ENCODE measurements around the gene LSR. TPM values are rescaled to one million over a fixed set of nuclear protein-coding genes. Genes with fewer than 3 reads are reported as not detected.

LSR gene
- total RNA-seq, 1 experiment from 2014 or later: 0.63 TPM

DNA sequence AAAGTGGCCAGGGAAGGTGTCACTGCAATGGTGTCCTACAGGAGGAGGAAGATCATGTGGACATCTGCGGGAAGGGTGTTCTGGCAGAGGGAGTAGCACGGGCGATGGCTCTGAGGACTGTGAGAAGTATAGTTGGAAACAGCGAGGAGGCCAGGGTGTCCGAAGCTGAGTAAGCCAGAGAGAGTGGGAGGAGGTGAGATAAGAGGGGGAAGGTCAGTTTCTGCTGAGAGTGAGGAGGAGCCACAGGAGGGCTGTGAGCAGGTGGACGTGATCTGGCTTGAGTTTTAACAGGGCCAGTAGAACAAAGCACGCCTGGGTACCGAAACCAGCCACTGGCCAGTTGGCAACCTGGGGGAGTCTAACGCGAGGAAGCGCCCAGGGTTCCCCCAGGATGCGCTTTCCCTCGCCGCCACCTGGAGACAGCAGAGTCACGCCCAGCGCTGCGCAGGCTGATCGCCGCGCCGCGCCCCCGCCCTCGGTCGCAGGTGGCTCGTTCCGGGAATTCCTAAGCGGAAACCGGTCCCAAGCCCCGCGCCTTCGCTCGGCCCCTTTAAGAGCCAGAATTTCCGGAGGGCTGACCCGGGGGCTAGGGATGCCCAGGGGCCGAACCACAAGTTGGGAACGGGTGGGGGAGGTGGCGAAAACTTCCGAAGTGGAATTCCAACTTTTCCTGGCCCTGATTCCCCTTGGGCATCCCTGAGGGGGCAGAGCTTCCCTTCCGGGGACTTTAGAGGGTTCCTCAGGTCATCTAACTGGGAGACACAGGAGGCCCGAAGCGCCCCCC is 1.1 kb upstream of the LSR start:
- H3K79me2 ChIP-seq (ENCODE audit: low read length): no peaks in the 10 kb centered on the region
- no peak overlapping the region for H3K9ac ChIP-seq (ENCODE audit: low read length)
- no peak for DNase-seq
- H3K4me2 ChIP-seq (ENCODE audit: low read depth, low read length, poor library complexity, severe bottlenecking): peak overlapping the region; percentile 38
- H3K9me2 ChIP-seq (replicated peaks; ENCODE audit: insufficient read depth, low read length): no peaks in the 10 kb centered on the region
- H3K27ac ChIP-seq (ENCODE audit: low read length): no peak overlapping the region
- no peaks in the 10 kb centered on the region; the same call in 1 of the 2 replicates for H3K4me1 ChIP-seq (ENCODE audit: low read length)
- no peaks in the 10 kb centered on the region for H3K27me3 ChIP-seq (ENCODE audit: low read length)
- no peak overlapping the region for H3K4me3 ChIP-seq (ENCODE audit: low read length)
- no peaks in the 10 kb centered on the region for H3K36me3 ChIP-seq (ENCODE audit: insufficient read depth, low read length)
- no peaks in the 10 kb centered on the region for H4K20me1 ChIP-seq (ENCODE audit: insufficient read depth, low read depth, low read length)
- H2AFZ ChIP-seq (ENCODE audit: low read length): no peak overlapping the region
- H3K9me3 ChIP-seq (ENCODE audit: low read length): no peaks in the 10 kb centered on the region

DNA sequence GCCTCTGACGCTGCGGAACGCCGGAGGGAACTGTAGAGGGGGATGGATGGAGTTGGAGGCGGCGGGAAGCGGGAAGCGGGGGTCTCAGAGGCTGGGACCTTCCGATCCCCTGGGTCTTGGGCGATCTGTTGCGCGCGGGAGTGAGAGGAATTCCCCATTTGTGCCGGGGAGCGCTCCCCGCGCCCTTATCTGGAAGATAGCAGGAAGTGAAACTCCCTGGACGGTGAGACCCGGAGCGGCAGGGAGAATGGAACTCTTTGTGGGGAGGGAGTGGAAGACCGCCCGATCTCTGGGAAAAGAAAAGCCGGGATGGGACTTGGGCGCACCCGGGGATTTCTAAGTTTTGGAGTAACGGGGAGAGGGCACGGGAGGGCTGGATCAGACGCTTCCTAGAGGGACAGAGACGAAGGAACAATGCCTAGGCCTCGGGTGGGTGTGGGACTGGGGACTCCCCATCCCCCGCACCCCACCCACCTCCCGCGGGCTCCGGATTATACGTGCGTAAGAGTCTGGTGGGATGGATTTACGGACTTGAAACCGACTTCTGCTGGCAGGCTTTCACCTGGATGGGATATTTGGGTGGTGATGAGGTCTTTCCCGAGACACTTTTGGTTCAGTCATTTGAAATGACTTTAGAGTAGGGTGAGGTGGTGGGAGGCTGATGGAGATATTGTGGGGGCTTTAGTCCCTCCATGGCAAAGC is 495 bp downstream of the LSR start:
- Histone ChIP-seq H3K79me2 (ENCODE audit: low read length) (no peaks in the 10 kb centered on the region), H3K9me3 (ENCODE audit: low read length) (no peaks in the 10 kb centered on the region), H3K9ac (ENCODE audit: low read length) (no peak overlapping the region), H3K9me2 (replicated peaks; ENCODE audit: insufficient read depth, low read length) (no peaks in the 10 kb centered on the region), H3K4me2 (ENCODE audit: low read depth, low read length, poor library complexity, severe bottlenecking) (no peak overlapping the region), H3K4me1 (ENCODE audit: low read length) (no peaks in the 10 kb centered on the region; the same call in 1 of the 2 replicates), H2AFZ (ENCODE audit: low read length) (no peak overlapping the region), H3K27me3 (ENCODE audit: low read length) (no peaks in the 10 kb centered on the region), H3K4me3 (ENCODE audit: low read length) (no peak overlapping the region), H3K36me3 (ENCODE audit: insufficient read depth, low read length) (no peaks in the 10 kb centered on the region), H3K27ac (ENCODE audit: low read length) (no peak overlapping the region), H4K20me1 (ENCODE audit: insufficient read depth, low read depth, low read length) (no peaks in the 10 kb centered on the region)
- no peak for DNase-seq

DNA sequence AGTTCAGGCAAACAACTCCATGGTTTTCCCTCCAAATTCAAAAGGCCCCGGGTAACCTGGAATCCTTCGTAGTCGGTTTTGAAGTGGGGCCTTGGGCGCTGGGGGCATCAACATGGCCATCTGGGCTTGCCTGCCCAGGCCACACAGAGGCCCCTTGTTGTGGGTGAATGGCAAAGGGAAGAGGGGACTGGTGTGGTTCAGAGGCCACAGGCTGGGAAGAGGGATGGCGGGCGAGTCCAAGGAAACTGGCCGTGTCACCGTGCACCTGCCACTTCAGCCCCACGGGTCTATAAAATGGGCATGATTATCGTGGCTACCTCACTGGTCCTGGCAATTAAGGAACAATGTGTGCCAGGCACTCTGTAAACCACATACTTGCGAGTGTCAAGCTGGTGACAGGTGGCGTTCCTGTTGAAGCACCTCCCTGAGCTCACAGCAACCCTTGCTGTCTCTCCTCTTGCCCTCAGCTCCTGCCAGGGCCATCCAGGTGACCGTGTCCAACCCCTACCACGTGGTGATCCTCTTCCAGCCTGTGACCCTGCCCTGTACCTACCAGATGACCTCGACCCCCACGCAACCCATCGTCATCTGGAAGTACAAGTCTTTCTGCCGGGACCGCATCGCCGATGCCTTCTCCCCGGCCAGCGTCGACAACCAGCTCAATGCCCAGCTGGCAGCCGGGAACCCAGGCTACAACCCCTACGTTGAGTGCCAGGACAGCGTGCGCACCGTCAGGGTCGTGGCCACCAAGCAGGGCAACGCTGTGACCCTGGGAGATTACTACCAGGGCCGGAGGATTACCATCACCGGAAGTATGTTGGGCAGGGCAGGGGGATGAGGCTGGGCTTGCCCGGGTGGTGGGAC is 1.3 kb downstream of the LSR start:
- Histone ChIP-seq H3K9me2 (replicated peaks; ENCODE audit: insufficient read depth, low read length) (no peaks in the 10 kb centered on the region), H3K4me3 (ENCODE audit: low read length) (no peak overlapping the region), H3K27me3 (ENCODE audit: low read length) (no peaks in the 10 kb centered on the region), H3K27ac (ENCODE audit: low read length) (no peak overlapping the region), H3K36me3 (ENCODE audit: insufficient read depth, low read length) (no peaks in the 10 kb centered on the region), H3K79me2 (ENCODE audit: low read length) (no peaks in the 10 kb centered on the region), H3K4me1 (ENCODE audit: low read length) (no peaks in the 10 kb centered on the region; the same call in 1 of the 2 replicates), H3K4me2 (ENCODE audit: low read depth, low read length, poor library complexity, severe bottlenecking) (no peak overlapping the region), H3K9ac (ENCODE audit: low read length) (no peak overlapping the region), H2AFZ (ENCODE audit: low read length) (no peak overlapping the region), H3K9me3 (ENCODE audit: low read length) (no peaks in the 10 kb centered on the region), H4K20me1 (ENCODE audit: insufficient read depth, low read depth, low read length) (no peaks in the 10 kb centered on the region)
- DNase-seq: no peak

DNA sequence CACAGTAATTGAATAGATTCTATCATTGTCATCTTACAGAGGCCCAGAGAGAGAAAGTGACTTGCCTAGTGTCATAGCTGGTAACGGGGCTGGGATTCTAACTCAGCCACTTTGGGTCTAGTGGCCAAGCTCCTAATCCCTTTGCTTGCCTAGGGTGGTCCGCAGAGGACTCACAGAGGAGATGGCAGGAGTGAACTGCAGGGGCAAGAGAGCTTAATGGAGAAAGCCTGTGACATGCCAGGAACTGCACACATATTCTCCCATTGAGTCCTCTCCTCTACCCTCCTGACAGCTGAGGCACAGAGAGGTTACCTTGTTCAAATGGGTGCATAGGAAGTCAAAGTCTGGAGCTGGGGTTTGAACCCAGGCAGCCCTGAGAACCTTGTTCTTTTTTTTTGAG is 2.7 kb downstream of the LSR start:
- no peaks in the 10 kb centered on the region for H4K20me1 ChIP-seq (ENCODE audit: insufficient read depth, low read depth, low read length)
- no peaks in the 10 kb centered on the region for H3K9me3 ChIP-seq (ENCODE audit: low read length)
- H3K79me2 ChIP-seq (ENCODE audit: low read length): no peaks in the 10 kb centered on the region
- no peak overlapping the region for H3K9ac ChIP-seq (ENCODE audit: low read length)
- H3K27me3 ChIP-seq (ENCODE audit: low read length): no peaks in the 10 kb centered on the region
- H3K36me3 ChIP-seq (ENCODE audit: insufficient read depth, low read length): no peaks in the 10 kb centered on the region
- H3K27ac ChIP-seq (ENCODE audit: low read length): no peak overlapping the region
- no peak overlapping the region for H3K4me2 ChIP-seq (ENCODE audit: low read depth, low read length, poor library complexity, severe bottlenecking)
- no peak overlapping the region for H2AFZ ChIP-seq (ENCODE audit: low read length)
- DNase-seq: no peak
- H3K4me1 ChIP-seq (ENCODE audit: low read length): no peaks in the 10 kb centered on the region; the same call in 1 of the 2 replicates
- H3K9me2 ChIP-seq (replicated peaks; ENCODE audit: insufficient read depth, low read length): no peaks in the 10 kb centered on the region
- H3K4me3 ChIP-seq (ENCODE audit: low read length): no peak overlapping the region

DNA sequence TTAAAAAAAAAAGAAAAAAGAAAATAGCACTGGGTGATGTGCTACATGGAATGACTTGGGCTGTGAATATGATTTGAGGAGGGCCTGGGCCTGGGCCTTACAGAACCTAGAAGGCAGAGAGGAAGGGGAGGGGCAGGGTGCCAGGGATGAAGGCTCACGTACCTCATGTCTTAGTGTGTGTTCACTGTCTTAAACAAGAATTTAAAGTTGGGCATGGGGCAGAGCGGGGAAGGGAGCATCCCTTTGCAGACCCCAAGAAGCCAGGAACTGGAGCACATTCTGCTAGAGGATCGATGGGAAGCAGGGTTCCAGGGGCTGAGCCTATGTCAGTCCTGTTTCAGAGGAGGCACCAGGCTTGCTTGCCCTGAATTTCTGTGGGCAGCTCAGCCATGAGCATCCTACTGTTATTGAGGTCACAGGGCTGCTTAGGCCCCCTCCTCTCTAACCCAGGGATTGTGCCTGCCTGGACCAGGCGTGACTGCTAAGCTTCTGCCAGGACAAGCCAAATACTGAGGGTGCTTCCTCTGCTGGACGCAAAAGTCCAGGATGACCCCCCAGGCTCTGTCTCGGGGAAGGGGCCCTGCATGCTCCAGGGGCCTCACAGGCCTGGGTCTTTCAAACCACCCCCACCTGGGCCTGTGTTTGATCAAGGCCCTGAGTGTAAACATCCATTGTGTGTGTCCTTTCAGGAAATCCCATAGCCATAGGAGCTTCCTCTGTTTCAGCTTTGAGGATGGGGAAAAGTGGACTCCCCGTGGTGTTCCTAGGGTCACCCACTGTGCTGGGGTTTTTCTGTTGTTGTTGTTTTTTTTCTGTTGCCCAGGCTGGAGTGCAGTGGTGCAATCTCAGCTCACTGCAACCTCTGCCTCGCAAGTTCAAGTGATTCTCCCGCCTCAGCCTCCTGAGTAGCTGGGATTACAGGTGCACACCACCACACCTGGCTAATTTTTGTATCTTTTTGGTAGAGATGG is 4.8 kb downstream of the LSR start:
- Histone ChIP-seq H4K20me1 (ENCODE audit: insufficient read depth, low read depth, low read length) (no peaks in the 10 kb centered on the region), H2AFZ (ENCODE audit: low read length) (no peak overlapping the region), H3K79me2 (ENCODE audit: low read length) (no peaks in the 10 kb centered on the region), H3K9ac (ENCODE audit: low read length) (no peak overlapping the region), H3K9me3 (ENCODE audit: low read length) (no peaks in the 10 kb centered on the region), H3K36me3 (ENCODE audit: insufficient read depth, low read length) (no peaks in the 10 kb centered on the region), H3K4me1 (ENCODE audit: low read length) (no peaks in the 10 kb centered on the region; the same call in 1 of the 2 replicates), H3K27ac (ENCODE audit: low read length) (no peak overlapping the region), H3K9me2 (replicated peaks; ENCODE audit: insufficient read depth, low read length) (no peaks in the 10 kb centered on the region), H3K4me2 (ENCODE audit: low read depth, low read length, poor library complexity, severe bottlenecking) (no peak overlapping the region), H3K27me3 (ENCODE audit: low read length) (no peaks in the 10 kb centered on the region), H3K4me3 (ENCODE audit: low read length) (no peak overlapping the region)
- DNase-seq: no peak

DNA sequence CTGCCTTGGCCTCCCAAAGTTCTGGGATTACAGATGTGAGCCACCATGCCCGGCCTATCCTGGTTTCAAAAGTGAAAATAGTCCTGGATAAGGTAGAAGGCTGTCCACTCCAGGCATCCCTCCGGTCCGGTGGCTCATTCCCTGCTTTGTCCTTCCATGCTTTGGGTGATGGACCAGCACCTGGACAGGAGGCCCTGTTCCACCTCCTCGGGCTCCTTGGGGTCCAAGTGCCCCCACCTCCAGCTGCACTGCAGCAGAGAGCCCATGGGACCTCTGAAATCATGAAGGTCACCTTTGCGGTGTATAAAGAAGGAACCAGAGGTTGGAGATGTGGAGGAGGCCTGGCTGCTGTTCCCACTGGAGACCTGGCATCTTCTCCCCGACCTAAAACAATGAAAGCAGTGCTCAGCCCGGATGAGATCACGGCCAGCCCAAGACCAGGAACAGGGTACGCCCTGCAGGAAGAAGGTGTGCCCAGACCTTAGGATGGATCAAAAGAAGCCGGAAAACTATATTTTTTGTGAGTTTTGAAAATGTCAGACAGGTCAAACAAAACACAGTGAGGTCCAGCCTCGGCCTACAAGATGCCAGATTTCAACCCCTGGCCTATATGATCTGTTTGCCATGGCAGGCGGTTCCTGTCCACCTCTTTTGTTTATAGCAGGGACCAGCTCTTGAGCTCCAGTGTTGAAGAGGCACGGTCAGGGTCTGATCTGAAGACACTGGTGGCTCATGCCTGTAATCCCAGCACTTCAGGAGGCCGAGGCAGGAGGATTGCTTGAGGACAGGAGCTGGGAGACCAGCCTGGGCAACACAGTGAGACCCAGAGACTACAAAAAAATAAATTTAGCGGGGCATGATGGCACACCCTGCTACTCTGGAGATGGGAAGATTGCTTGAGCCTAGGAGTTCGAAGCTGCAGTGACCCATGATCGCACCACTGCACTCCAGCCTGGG is 5.8 kb downstream of the LSR start:
- H3K79me2 ChIP-seq (ENCODE audit: low read length): no peaks in the 10 kb centered on the region
- no peak for DNase-seq

DNA sequence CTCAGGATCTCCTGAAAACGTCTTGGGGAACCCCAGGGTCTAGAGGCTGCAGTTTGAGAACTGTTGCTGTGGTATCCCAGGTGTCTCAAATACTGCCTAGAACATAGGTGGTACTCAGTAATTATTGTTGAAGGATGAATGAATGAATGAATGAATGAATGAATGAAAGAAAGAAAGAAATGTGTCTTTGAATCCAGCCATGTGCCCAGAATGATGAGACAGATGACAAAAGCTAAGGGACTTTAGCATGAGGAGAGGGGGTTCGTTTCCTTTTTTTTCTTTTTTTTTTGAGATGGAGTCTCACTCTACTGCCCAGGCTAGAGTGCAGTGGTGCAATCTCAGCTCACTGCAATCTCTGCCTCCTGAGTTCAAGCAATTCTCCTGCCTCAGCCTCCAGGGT is 7.8 kb downstream of the LSR start:
- H3K27me3 ChIP-seq (ENCODE audit: low read length): no peaks in the 10 kb centered on the region
- no peak overlapping the region for H3K9ac ChIP-seq (ENCODE audit: low read length)
- H3K9me3 ChIP-seq (ENCODE audit: low read length): no peaks in the 10 kb centered on the region
- H2AFZ ChIP-seq (ENCODE audit: low read length): no peak overlapping the region
- no peaks in the 10 kb centered on the region for H3K9me2 ChIP-seq (replicated peaks; ENCODE audit: insufficient read depth, low read length)
- H3K79me2 ChIP-seq (ENCODE audit: low read length): no peaks in the 10 kb centered on the region
- H4K20me1 ChIP-seq (ENCODE audit: insufficient read depth, low read depth, low read length): no peaks in the 10 kb centered on the region
- H3K4me2 ChIP-seq (ENCODE audit: low read depth, low read length, poor library complexity, severe bottlenecking): no peak overlapping the region
- H3K4me1 ChIP-seq (ENCODE audit: low read length): no peaks in the 10 kb centered on the region
- no peak for DNase-seq
- no peak overlapping the region for H3K27ac ChIP-seq (ENCODE audit: low read length)
- H3K36me3 ChIP-seq (ENCODE audit: insufficient read depth, low read length): no peaks in the 10 kb centered on the region
- no peak overlapping the region for H3K4me3 ChIP-seq (ENCODE audit: low read length)

More for the DNA sequence above, 5.8 kb downstream of the LSR start:
- Histone ChIP-seq H3K4me2 (ENCODE audit: low read depth, low read length, poor library complexity, severe bottlenecking) (no peak overlapping the region), H3K4me1 (ENCODE audit: low read length) (no peaks in the 10 kb centered on the region), H3K9me2 (replicated peaks; ENCODE audit: insufficient read depth, low read length) (no peaks in the 10 kb centered on the region), H3K27me3 (ENCODE audit: low read length) (no peaks in the 10 kb centered on the region), H2AFZ (ENCODE audit: low read length) (no peak overlapping the region), H3K4me3 (ENCODE audit: low read length) (no peak overlapping the region), H3K36me3 (ENCODE audit: insufficient read depth, low read length) (no peaks in the 10 kb centered on the region), H4K20me1 (ENCODE audit: insufficient read depth, low read depth, low read length) (no peaks in the 10 kb centered on the region), H3K9ac (ENCODE audit: low read length) (no peak overlapping the region), H3K27ac (ENCODE audit: low read length) (no peak overlapping the region), H3K9me3 (ENCODE audit: low read length) (no peaks in the 10 kb centered on the region)

Data from Karpas-422 (cell line).